ENCODE data around the gene HLA-DRA.

GRCh38 chr6:32430179-32430578, 9.5 kb upstream of the HLA-DRA start:
- TF ChIP-seq CTCF (IDR thresholded peaks at IDR 0.05; ENCODE audit: poor library complexity) (no peak), EZH2phosphoT487 (IDR thresholded peaks at IDR 0.05; ENCODE audit: low read depth, severe bottlenecking, unreplicated experiment) (no peak)

All from hepatocyte (in vitro differentiated cells).